NCI-H1694 treated with DMSO at 0.1 percent for 48 hours (cell line): ENCODE data around the gene OR51G1.
"Not testable (repeated sequence)": the region's sequence is repeated elsewhere in the genome, so short reads cannot be mapped to it uniquely, and the experiment has no call there.

Experiments used
- DNase-seq: peaks from one replicate; lab custom pipeline; 2025; lab: John Stamatoyannopoulos, UW

The OR51G1 gene

GRCh38 chr11:4924239-4924638 is at the start of gene OR51G1:
Gene OR51G1, minus strand, starts transcription at chr11:4924339. Its CDS starts 0 bp downstream, at chr11:4924339.
- no peak for DNase-seq

- no peak for DNase-seq
Measured at GRCh38 chr11:4962816-4963215, 38.7 kb upstream of the OR51G1 start.

GRCh38 chr11:4960877-4961276 is 36.7 kb upstream of the OR51G1 start:
- DNase-seq, result no peak

GRCh38 chr11:4957396-4957795 is 33.3 kb upstream of the OR51G1 start:
- DNase-seq, result no peak

GRCh38 chr11:4955613-4956012 is 31.5 kb upstream of the OR51G1 start, which contains the start of gene OR51A2:
Gene OR51A2, minus strand, starts transcription at chr11:4955713. Its CDS starts 0 bp downstream, at chr11:4955713.
- not testable (repeated sequence) for DNase-seq

GRCh38 chr11:4947505-4947904 is 23.4 kb upstream of the OR51G1 start, which contains the start of gene OR51A4:
Gene OR51A4, minus strand, starts transcription at chr11:4947605. Its CDS starts 505 bp downstream, at chr11:4947100.
- DNase-seq, result no peak

- no peak for DNase-seq
Measured at GRCh38 chr11:4936745-4937144, 12.6 kb upstream of the OR51G1 start.

GRCh38 chr11:4932751-4933150 is 8.6 kb upstream of the OR51G1 start:
- no peak for DNase-seq

- no peak for DNase-seq
Measured at GRCh38 chr11:4926608-4927007, 2.5 kb upstream of the OR51G1 start.

- no peak for DNase-seq
Measured at GRCh38 chr11:4922304-4922703, 1.8 kb downstream of the OR51G1 start.

- DNase-seq, result no peak
Measured at GRCh38 chr11:4921796-4922195, 2.3 kb downstream of the OR51G1 start.

- DNase-seq, result no peak
Measured at GRCh38 chr11:4919250-4919649, 4.9 kb downstream of the OR51G1 start, which contains the start of gene OR51G2. Gene OR51G2, minus strand, starts transcription at chr11:4919350. Its CDS starts 3,687 bp downstream, at chr11:4915663.

- DNase-seq, result no peak
Measured at GRCh38 chr11:4916581-4916980, 7.6 kb downstream of the OR51G1 start.

- no peak for DNase-seq
Measured at GRCh38 chr11:4903484-4903883, 20.7 kb downstream of the OR51G1 start, which contains the start of gene OR51A7. Gene OR51A7, plus strand, starts transcription at chr11:4903783. Its CDS starts 3,587 bp downstream, at chr11:4907370.

GRCh38 chr11:4891996-4892640 is 32.0 kb downstream of the OR51G1 start:
- DNase-seq, result no peak

- DNase-seq, result no peak
Measured at GRCh38 chr11:4890279-4890678, 33.9 kb downstream of the OR51G1 start.

- DNase-seq, result no peak
Measured at GRCh38 chr11:4887591-4887990, 36.5 kb downstream of the OR51G1 start.

- no peak for DNase-seq
Measured at GRCh38 chr11:4886186-4886585, 38.0 kb downstream of the OR51G1 start.

GRCh38 chr11:4884361-4884760 is 39.8 kb downstream of the OR51G1 start:
- DNase-seq, result no peak

GRCh38 chr11:4882543-4882942 is 41.6 kb downstream of the OR51G1 start:
- no peak for DNase-seq

- DNase-seq, result no peak
Measured at GRCh38 chr11:4881860-4882500, 42.2 kb downstream of the OR51G1 start, which contains the start of gene OR51T1. Gene OR51T1, plus strand, starts transcription at chr11:4881900. Its CDS starts 0 bp downstream, at chr11:4881900.

GRCh38 chr11:4881188-4881587 is 43.0 kb downstream of the OR51G1 start:
- no peak for DNase-seq
